Activated naive CD4-positive, alpha-beta T cell treated with anti-CD3 and anti-CD28 coated beads, Interleukin-2, amount 50 U/mL, for 16 hours (primary cell): Measurements from ENCODE around the gene TREML2.

Experiments
- DNase-seq: peaks from one replicate; pipeline ENCODE4 v3.0.0-alpha.2; 2020

The TREML2 gene

DNA sequence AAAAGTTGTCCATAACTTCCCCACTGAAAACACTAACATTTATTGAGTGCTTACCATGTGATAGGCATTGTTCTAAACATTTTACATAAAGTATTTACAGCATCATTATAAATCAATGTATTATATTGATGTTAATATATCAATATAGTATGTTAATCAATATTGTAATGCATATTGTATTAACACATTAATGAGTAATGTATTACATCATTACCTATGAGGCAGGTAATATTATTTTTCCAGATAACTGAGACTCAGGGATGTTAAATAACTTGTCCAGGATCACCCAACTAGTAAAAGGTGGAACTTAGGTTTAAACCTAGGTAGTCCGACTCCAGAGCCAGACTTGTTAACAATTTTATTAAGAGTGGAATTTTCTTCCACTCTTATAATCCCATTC, 25.9 kb downstream of the TREML2 start:
- DNase-seq = no peak

DNA sequence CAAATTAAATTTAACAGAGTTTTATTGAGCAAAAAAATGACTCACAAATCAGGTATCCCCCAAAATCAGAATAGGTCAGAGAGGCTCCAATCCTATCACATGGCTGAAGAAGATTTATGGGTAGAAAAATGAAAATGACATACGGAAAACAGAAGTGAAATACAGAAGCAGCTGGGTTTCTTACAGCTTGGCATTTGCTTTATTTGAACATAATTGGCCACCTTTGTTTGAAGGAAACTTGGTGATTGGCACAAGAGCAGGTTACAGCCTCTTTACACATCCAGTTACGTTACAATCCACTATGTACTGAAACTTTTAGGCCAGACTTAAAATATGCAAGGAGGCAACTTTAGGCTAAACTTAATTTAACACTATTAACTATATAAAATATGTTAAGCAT, 26.3 kb downstream of the TREML2 start:
- no peak for DNase-seq

DNA sequence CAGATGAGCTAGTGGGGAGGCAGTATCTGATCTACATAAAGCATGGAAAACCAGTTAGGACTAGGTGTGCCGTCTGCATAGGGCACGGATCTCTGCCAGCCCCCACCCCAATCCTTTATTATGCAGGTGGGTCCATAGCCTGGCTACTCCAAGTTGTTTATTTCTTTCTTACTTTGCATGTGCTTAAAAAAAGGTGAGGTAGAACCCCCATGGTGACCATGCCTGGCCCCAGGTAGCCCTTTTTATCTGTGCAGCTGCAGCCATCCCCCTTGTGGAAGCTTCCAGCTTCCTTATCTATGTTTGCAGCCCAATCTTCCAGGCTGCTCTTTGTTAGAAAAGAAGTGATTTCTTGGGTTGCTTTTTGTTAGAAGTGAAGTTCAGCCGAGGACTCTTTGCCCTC, 29.0 kb downstream of the TREML2 start:
- no peak for DNase-seq

DNA sequence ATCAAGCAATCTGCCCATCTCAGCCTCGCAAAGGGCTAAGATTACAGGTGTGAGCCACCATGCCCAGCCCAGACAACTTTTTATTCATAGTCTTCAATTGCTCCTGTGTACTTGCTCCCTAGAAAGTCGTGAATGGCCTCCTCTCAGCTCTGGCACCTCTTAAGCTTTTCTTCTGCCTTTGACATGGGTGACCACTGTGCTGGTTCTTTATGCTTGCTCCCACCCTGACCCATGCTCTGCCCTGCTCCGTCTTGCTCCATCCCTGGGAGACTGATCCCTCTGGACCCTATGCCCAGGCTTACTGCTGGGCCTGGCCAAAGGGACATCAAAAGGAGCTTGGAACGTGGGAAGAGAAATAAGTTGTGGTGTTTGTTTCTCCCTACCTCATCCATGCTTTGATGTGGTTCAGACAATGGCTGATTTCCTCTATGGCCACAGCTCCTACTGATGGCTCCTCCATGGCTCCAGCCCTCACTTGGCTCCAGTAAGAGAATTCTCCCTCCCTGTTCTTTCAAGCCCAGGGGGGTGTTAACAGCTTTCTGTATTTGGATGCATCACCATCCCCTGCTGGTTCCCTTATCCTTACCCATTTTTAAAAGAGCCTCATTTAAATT, 30.3 kb downstream of the TREML2 start:
- no peak for DNase-seq

DNA sequence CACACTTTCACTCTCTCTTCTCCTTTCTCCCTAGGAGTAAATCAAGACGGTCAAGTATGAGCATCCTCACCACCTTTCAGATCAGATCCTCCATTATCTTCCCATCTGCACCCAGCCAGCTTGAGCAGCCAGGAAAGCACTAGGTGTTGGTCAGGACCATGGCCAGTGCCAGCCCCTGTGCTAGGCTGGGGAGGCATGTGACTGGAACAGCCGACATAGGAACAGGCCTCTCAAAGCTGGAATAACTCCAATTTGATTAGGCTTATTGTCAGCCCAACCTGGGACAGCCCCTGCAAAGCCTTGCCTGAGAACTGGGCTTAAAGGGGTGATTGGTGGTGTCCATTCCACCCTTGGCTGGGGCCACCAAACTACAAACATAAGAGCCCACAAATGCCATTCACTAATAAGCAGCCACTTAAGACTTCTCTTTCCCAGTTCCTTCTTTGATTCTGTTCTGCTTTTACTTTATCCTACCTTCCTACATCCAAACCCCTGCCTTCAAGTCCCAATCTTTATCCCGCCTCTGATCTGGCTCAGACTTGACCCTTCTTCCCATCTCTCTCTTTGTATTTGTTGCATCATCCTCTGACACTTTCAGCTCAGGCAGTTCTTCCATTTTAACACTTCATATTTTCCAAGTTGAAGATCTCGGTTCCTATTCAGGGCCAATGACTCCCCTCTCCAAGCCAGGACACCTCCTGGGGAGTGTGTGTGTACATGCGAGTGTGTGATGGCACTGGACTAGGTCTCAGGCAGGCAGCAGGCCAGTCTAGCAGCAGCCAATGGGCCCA, 33.6 kb downstream of the TREML2 start:
- DNase-seq = no peak

GRCh38 chr6:41164551-41165120, 36.3 kb downstream of the TREML2 start:
- DNase-seq = no peak

DNA sequence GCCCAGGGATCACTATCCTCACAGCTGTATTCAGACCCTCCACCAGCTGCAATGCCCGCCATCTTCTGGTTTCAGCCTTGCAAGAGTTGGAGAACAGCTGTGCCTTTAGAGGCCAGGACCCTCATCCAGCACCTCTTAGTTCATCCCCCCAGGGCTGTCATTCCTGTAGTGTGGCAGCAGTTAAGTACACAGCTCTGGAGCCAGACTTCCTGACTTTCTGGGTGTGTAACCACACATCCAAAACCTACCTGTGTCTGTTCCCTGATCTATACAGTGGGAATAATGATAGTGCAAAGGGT, 37.6 kb downstream of the TREML2 start:
- no peak for DNase-seq

GRCh38 chr6:41162687-41163418, 38.1 kb downstream of the TREML2 start, which contains the start of gene TREM2:
TREM2 (minus strand) TSS chr6:41163116; CDS start chr6:41163082, 34 bp downstream.
- DNase-seq = no peak

DNA sequence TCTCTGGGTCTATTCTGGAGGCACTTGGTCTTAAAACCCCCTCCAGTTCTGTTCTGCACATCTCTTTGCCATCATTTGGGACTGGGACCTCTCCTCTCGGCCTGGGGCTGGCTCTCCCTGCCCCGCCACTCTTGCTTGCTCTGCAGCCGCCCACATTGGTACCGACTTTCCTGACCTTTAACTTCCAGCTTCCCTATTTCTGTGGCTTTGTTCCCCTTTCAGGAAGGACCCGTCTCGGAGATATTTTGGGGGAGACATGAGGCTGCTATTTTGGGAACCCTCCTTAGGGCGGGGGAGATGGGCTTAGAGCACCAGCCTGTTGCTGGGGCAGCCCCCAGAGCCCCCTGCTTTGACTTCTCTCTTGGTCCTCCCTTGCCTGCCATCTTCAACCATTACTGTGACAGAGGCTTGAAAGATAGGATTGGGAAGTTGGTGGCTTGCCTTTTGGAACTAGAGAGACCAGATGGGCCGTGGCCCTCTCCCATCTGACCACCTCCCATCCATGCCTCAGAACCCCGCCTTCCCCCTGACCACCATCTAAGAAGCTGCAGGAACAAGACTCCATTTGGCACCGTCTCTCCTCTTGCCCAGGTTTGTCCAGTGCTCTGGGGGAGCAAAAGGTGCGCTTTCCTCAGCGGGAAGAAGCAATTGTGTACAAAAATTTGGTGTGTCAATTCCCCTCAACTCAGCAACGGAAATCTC, 38.9 kb downstream of the TREML2 start:
- DNase-seq = no peak

DNA sequence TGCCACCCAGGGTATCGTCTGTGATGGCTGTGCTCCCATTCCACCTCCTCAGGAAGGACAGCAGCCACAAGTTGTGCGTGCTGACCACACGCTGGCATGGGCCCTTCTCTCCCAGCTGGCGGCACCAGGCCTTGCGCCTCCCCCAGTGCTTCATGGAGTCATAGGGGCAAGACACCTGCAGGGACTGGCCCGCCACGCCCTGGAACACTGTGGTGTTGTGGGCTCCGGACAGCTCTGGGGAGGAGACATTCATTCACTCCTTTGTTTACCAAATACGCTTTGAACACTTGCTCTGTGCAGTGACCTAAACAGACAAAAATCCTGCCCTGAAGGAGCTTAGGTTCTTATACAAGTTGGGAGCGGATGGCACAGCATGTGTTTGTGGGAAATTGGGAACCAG, 39.6 kb downstream of the TREML2 start:
- DNase-seq = no peak

DNA sequence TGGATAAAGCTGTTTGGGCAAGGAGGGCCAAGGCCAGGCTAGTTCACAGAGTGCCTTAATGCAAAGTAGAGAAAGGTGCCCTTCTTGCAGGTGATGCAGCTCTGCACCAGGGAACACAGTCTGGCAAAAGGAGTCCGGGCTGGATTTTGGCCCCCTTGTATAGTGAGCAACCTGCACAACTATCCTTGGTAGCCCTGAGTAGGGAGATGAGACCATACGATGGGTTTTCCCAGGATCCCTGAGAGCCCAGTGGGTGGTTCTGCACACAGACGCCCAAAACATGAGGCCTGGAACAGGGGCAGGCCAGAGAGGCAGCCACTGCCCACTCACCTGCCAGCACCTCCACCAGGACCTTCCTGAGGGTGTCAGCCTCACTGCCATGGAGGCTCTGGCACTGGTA, 40.0 kb downstream of the TREML2 start:
- DNase-seq = no peak

DNA sequence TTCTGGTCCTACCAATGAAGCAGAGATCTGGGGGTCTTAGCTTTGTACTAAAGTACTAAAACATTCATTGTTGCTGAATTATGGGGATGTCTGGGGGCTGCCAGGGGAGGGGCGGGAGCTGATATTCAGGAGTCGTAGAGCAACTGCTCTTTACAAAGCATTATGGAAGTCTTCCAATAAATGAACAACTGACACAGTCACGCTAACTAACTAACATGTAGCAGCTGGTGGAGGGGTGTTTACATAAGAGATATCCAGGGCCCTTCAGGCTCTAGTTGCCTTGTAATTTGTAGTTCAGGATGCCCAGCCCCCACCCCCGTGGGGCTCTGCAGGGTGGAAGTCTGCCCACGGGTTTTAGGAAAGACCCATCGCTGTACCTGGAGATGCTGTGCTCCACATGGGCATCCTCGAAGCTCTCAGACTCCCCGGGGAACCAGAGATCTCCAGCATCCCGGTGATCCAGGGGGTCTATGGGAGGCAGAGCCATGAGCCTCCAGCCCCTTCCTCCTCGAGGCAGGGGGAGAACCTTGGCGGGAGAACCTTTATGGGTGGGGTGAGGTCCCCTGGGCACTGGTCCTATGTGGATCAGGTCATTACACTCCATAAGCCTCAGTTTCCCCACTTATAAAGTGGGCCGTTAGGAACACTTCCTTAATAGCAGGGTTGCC, 41.4 kb downstream of the TREML2 start:
- DNase-seq = no peak

- no peak for DNase-seq
Observed at GRCh38 chr6:41157323-41157722, 43.6 kb downstream of the TREML2 start.

DNA sequence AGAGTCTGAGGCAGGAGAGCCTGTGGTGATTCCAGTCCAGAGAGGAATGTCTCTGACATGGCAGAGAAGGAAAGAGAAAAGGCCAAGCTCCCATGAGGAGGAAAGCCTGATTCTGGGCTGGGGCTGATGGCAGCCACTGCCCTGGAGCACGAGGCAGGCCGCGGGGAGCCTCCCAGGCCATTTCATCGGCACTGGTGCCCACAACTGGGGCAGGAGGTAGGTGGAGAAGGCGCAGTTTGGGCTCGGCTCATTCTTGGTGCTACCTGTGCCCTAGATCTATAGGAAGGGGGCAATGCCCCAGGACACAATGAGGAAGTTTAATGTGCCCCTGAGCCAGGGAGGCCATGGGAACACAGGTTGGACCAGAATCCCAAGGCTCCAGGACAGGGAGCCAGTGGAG, 44.2 kb downstream of the TREML2 start:
- no peak for DNase-seq

- no peak for DNase-seq
Observed at GRCh38 chr6:41156001-41156400, 44.9 kb downstream of the TREML2 start.

DNA sequence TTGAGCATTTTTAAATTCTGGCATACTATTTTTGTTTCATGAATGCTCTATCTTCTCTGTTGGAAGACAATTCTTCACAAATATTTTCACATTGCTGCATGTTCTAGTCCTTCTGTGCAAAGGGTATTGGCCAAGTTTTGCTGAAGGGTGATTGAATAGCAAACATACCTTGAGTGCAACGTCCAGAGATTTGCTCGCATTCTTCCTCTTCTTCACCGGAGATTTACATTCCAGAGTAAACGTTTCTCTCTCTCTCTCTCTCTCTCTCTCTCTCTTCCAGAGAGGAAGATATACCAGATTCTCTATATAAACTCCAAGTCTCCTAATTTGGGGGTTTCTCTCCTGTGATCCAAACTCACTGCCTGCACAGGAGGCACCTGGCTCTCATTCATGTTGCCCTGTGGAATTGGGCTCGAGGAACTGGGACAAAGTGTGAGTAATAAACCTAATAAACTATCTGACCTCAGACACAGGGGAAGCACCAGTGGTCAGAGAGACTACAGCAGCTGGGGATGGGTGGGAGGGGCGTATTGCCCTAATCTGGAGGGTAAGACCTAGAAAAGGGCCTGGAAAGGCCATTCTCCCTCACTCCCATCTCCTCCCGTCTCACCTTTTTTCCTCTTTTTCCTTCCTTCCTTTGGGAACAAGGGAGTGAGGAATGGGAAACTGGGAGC, 45.7 kb downstream of the TREML2 start:
- no peak for DNase-seq

DNA sequence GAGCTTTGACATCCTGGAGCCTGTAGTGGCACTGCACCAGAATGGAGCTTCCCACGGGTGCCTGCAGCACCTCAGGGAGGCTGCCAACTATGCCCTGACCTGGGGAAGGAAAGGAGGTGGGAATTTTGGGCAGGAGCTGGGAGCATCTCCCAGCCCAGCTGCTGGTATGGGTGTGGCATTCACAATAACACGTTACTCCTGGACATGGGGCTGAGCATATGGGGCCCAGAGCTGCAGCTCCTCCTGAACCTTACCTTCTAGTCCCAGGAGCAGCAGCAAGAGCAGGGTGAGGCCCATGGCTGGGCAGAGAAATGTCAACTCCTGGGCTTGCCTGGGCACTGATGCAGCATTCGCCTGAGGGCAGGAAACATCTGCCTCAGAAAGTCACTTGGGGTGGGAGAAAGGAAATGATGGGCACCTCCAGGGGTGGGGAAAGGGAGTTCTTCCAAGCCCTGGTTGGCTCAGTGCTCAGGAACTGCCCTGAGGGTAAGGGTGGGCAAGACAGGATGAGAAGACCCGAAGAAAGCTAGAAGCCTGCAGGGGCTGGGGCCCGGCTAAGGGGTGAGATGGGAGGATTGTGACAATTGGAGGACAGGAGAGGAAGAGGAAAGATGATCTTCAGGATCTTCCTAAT, 46.8 kb downstream of the TREML2 start, which contains the start of gene TREML1:
TREML1 (minus strand) TSS at position 356 of the 634 bp plus-strand sequence; CDS start at position 297, 59 bp downstream.
- DNase-seq = no peak

- DNase-seq = no peak
Observed at GRCh38 chr6:41153451-41153850, 47.5 kb downstream of the TREML2 start.

- no peak for DNase-seq
Observed at GRCh38 chr6:41150671-41151070, 50.3 kb downstream of the TREML2 start.

GRCh38 chr6:41147917-41148316, 53.0 kb downstream of the TREML2 start:
- no peak for DNase-seq
